Ovary (tissue), 3 donors: Measurements from ENCODE around the gene CCDC124.

Experiments
- CTCF ChIP-seq, 3 donors: fragments of 450-650 bp in 2 of 3; fragments of 200-600 bp in 1 of 3; IDR thresholded peaks; one replicate each; pipeline versions ENCODE4 v1.5.1 to v1.8.0; 2016 to 2022; ENCODE audit warnings: antibody characterized with exemption in 3 of 3, mild to moderate bottlenecking in 1 of 3
- POLR2A ChIP-seq: fragments of 450-650 bp; IDR thresholded peaks from one replicate; pipeline ENCODE4 v1.6.1; 2017; ENCODE audit warnings: antibody characterized with exemption, mild to moderate bottlenecking, moderate library complexity
- donor health status: DM: no; HTN: no; CAD: no.

GRCh38 chr19:17946965-17947784, 14.4 kb downstream of the CCDC124 start:
- no peak for TF ChIP-seq CTCF (IDR thresholded peaks at IDR 0.05)
- no peak for TF ChIP-seq POLR2A
